NOMO-1 treated with DMSO at 0.1 percent for 48 hours (cell line): ENCODE results near the gene ZNF827.
A peak's percentile ranks its signal among the peaks of the same experiment; 100 is the strongest.
"Not testable (repeated sequence)": the region's sequence is repeated elsewhere in the genome, so short reads cannot be mapped to it uniquely, and the experiment has no call there.

Experiments
- DNase-seq: peaks from one replicate; lab custom pipeline; 2025; ENCODE audit not compliant: unreplicated experiment; lab: John Stamatoyannopoulos, UW

ZNF827 gene

DNA sequence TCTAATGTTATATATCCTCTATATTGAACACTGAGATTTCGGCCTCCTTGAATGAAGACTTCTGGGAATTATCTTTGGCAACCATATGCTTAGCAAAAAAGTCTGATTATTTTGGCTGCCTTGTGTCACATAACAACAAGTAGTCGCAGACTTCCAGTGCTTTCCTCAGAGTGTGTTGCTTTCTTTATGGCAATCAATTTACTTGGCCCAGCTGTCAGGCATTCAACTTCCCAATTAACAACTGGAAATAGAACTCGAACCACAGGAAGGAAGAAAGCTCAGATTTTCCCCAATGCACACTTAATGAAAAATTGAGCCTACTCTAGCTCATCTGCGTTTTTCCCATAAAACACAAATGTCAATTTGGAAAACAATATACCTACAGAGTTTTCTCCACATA, 71.6 kb downstream of the ZNF827 start:
- no peak for DNase-seq

DNA sequence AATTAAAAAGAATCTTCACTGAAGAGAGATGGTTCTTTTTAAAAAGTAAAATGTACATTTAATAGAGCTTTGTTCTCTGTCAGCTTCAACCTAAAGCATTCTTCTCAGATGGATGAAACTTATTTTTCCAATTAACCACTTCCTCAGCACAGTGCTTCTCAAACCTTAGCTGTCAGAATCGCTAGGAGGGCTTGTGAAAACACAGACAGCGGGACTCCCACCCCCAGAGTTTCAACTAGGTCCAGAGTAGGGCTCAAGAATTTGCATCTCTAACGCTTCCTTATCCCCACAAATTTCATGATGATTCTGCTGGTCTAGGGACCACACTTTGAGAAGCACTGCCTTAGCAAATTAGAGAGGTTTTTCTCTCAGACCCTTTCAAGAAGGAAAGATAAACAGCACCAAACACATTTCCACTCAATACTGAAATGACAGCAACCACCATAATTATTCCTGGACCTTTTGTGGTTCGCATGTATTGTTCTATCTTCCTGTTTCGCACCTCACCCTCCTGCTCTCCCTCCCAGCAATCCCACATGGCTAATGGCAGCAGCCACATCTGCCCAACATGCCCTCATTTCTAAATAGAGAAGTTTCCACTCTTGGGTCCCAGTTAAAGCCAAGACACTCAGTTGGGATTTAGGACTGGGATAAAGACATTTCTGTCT, 73.2 kb downstream of the ZNF827 start:
- DNase-seq = no peak

DNA sequence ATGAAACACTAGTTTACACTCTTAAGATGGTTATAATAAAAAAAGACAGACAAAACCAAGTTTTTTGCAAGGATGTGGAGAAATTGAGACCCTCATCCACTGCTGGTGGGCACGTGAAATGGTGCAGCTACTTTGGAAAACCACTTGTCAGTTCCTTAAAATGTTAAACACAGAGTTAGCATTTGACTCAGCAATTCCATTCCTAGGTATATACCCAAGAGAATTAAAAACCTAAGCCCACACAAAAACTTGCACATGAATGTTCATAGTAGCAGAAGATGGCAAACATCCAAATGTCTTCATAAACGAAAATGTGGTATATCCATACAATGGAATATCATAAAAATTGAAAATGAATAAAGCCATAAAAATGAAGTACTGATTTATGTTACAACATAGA, 75.4 kb downstream of the ZNF827 start:
- no peak for DNase-seq

DNA sequence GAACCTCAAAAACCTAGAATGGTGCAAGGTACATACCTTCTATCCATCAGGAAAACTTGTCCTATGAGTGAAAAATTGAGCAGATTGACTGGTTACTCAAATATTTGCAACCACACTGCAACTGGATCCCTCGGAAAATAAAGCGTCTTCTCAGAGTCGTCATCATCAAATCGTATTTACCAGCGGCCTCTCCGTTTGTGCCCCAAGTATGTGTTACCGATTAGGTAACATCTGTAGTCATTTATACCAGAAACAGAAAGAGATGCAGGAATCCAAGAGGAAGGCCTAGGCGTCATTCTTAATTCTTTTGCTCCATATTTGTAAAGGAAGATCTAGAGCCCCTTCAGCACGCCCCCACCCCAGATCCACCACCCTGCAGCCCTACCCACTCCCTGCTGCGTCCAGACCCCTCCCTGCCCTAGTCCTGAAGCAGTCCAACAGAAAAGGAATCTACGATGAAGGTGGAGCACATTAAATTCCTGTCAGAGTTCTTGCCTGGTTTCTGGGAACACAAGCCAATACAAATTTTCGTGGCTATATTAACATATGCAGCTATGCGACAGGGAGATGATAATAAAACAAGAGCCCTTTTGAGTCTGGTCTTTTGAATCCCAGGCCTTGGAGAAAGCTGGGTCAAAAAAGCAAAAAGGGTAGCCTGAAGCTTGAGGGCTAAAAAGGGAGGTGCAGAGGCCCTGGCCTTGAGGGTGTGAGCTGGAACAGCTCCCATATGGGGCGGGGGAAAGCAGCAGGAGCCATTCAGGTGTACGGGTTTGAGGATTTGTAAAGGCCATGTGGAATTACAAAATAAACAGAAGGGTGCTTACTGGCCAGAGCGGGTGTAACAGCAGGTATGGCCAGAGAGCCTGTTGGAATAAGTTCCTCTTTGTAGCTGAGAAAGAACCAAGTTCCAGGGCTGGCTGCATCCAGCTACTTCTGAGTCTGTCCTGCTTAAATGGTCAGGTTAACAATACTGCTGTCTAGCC, 77.0 kb downstream of the ZNF827 start:
- DNase-seq = no peak

DNA sequence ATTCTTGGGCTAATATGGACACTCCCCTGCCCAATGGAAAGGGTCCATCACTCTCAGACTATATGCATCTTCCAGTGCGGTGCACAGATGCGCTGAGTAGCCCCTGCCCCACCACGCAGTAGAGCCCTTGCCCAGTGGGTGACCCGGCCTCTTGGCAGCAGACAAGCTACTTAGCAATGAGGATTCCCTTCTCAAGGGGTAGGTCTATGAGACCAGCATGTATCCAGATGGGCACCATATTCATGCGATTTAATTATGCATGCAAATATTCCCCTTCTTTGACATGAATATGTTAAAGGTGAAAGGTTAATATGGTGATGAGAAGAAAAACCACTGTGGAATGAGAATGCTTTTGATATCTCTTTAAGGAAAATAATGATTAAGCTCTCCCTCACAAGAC, 77.7 kb downstream of the ZNF827 start:
- no peak for DNase-seq

DNA sequence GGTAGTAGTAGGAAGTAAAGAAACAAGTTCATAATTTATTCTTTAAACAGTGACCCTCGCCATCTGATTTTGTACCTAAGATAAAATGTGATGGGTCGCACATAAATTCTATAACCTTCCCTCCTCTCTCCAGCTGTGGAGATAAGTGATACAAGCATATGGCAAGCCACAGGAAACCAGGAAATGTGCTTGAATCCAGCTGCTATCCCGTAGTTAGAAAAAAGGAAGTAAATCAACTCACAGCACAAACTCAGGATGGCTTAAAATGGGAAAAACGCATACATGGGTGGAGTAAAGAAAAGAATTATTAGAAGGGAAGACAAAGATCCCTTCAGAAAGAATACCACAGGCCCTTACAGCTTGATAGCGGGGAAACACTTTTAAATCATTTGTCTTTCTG, 78.2 kb downstream of the ZNF827 start:
- DNase-seq = no peak

DNA sequence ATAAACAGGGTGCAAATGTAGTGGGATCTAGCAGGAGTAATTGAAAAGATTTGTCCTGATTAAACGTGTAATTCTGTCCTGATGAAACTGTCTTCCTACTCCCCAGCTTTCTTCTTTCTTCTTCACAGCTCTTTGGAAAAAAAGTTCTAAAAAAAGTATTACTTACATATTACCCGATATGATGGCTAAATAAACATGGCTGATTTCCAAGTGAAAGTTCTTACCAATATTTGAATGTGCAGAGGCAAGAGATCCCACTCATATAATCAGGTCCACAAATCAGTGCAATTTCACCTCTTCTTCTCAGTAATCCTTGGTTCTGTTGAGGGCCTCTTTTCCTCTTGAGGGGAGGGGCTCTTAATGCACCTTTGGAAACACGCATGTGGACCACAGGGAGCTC, 78.7 kb downstream of the ZNF827 start:
- no peak for DNase-seq

DNA sequence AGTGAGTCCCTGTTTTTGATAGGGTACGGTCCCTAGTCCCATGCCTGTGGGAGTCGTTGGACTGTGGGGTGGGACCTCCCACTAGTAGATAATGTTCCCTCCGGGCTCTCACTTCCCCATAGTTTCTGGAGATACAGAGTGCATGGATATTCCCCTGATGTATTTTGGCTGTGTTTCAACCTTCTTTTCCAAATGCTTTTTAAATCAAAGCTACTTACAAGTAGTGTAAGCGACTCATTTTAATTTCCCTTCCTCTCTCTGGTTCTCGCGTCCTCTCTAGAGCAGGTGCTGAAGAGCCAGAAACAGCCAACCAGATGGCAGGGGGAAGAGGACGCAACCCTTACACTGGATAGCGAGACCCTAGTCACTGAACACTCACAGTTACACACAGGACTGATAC, 79.2 kb downstream of the ZNF827 start:
- DNase-seq = no peak

DNA sequence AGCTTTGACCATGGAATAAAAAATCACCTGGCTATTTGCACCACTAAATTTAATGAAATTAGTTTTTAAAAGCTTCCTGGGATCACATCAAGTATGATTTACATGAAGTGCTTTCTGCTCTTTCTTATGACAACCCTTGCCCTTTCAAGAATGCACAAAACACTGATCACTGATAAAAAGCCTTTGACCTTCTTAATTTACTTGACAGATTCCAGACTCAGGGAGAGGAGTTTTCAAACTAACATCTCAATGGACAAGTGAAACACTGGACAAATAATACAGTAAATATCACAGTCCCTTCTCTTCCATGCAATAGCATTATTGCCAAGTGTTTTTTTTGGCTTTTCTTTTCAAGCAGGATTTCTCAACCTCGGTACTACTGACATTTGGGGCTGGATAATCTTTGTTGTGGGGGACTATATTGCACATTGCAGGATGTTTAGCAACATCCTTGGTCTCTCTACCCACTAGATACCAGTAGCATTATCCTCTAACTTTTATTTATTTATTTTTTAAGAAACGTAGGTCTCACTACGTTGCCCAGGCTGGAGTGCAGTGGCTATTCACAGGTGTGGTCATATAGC, 86.3 kb downstream of the ZNF827 start:
- DNase-seq = no peak

DNA sequence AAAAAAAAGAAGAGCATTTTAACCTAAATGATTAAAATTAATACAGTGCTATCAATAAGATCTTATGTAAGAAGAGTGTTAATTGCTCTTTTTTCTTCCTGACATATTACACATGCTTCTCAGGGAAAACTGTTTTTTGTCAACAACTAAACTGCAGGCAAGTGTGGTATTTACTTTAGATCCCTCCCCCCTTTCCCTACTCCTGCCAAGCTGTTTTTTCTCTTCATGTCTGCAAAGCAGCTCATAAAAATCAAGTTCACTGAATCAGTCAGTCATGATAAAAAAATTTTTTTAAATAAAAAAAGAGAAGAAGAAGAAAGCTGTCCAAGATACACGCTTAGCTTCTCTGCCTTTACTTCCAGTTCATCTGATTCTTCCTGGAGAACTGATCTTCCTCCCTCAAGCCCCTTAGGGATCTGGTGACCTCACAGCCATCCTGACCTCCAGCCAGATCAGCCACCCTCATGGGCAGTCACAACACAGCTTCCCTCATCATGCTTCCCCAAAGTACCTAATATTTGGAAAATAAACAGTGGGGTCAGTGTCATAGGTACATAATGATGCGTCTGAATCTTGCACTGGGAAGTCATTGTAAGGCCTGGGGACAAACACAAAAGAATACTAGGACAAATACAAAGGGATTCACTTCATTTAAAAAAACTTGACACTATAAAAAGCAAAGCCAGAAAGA, 87.0 kb downstream of the ZNF827 start:
- DNase-seq = no peak

DNA sequence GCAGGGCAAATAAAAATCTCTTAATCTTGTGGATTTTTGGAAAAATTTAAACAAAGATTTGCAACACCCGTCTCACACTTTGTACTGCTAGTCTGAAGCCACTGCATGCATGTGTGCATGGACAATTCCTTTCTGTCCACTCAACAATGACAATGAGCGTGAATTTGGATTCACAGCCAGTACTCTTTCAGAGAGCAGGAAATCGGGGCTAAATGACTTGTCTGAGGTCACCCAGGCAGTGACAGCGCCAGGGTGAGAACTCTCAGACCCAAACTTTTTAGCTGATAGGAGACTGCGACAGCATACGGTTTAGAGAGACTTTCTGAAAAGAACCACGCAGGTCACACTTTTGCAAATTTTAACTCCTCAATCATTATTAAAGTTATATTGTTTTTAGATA, 90.9 kb downstream of the ZNF827 start:
- DNase-seq = no peak

DNA sequence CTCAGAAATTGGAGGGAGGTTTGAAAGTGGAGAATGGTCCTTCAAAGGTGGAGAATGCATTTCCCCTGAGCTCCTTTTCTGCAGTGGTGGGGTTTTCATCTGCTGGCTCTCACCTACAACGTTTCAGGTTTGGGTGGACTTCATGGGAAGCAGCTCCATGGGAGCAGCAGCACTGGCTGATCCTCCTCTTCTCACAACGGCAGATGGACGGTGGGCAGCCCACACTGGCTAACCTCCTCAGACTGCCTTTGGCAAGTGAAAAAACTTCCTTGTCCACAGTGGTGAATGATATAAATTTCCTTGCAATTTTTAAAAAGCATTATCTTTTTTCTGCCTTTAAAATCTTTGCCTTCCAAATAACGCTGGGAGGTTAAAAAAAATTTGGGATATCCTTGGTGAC, 93.5 kb downstream of the ZNF827 start:
- no peak for DNase-seq

DNA sequence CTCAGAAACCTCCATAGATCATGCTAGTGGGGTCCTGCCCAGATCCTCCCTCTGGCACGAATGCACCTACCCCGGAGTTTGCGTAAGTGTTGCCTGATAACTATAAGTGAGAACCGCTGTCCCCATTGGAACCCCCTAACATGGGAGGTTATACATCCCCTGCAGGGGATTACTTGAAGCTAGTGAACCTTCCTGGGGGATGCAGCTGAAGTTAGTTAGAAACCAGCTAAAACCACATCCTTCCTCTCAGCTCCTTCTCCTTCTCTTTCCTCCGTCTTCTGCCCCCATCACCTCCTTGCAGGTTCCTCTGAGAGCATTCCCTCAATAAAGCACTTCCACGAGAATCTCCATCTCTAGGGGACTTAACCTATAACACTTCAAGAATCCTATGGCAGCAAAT, 95.0 kb downstream of the ZNF827 start:
- no peak for DNase-seq

DNA sequence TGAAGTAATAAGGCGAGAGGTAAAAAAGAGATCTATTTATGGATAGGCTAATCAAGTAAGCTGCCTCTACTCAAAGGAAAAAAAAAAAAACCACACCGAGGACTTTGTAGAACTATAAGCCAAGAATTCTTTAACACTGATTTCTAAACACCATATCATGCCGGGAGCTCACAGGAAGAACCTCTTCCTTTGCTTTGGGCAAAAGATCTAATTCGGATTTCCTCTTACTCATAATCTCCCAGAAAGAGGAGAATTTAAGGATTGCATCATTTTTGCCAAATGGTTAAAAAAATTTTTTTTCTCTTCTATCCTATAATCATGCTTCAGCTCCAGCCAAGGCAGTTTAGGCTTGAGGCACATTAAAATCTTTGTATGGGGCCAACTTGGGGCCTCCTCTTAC, 95.5 kb downstream of the ZNF827 start:
- DNase-seq = no peak

DNA sequence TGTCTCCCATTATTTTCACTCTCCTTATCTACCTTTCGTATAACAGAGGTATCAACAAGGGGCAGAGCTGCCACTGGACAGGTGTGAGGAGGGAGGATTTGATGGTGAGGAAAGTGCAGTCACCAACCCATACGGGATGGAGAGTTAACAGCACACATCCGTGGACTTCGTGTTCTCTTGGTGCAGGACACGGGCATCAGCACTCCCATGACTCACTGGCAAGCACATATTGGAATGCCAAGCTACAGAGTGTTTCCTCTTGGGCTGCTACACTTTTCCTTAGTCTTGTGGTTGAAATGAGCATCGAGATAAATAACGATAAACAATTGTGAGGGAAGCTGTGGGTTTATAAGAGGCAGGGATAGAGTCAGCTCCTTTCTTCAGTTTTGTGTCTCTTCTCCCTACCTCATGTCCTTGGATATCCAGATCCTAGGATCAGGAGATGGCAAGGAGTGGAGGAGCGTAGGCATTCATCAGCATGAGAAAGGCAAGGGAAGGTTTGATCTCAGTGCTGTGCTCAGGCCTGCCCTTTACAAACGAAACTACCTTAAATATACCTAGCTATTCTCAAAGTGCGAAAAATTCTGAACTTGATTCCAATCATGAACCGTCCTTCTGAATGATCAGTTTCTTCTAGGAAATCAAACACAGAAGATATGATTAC, 96.3 kb downstream of the ZNF827 start:
- DNase-seq = no peak

DNA sequence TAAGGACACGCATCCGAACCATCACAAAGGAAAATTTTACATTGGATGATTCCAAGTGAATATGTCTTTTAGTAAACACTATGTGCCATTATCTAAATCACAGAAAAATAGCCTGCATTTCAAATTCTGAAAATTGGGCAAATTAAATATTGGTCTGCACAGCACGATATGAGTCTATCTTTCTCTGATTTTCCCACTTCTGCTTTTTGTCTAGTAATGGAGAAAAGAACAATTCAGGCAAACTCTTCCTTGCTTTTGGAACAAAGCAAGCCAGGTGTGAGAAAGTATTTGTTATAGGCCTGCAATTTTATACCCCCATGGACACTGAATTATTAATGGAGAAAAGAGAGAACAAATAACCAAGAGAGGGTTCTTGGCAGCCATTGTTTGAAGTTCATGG, 97.8 kb downstream of the ZNF827 start:
- no peak for DNase-seq

DNA sequence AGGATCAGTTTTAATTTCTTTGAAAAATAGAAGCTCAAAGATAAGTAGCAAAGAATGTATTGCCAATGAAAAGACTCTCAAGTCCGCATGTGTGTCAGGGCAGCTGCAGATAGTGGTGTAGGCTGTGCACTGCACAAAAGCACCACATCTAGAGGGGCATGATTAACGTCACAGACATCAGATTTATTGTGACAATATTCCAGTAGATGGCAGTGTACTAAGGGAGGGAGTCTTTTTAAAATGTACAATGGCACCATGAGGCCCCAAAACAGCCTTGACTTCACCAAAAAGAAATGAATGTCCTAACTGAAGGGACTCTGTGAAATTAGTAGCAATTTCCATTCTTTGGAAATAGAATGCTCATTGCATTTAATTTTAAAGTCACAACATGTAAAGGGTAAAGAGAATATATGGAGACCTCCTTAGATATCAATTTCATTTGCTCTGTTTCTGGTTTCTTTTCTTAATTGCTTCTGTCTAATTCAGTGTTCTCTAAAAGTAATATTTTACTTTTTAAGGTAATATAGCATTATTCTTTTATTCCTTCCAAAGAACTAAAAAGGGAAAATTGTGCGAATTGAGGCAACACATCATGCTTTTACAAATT, 98.4 kb downstream of the ZNF827 start:
- peak; percentile 30 for DNase-seq

DNA sequence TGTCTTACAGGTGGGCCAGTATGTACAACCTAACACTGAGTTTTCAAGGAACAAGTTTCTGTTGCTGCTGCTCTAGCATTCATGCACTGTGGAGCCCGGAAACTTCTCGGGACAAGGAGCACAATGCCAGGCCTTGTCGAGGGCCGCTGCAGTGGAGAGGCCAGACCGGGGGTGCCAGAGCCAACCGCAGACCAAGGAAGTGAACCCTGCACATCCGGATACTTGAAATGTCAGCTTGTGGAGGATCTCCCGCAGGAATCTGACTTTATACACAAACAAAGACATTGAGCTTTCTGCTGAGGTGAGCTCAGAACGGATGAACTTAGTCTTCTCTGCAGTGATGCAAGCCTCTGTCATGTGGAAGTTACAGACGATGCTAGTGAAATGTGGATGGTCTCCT, 99.5 kb downstream of the ZNF827 start:
- no peak for DNase-seq

DNA sequence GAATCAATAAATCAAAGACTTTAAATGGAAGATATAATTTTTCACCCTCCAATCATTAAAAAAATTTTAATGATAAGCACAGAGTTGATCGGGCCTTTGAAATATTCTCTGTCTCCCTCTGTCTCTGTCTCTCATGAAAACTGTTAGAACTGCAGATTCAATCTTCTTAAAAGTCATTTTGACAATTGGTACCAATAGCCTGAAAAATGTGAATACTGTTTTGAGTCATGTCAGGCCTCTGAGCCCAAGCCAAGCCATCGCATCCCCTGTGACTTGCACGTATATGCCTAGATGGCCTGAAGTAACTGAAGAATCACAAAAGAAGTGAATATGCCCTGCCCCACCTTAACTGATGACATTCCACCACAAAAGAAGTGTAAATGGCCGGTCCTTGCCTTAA, 106.2 kb downstream of the ZNF827 start:
- DNase-seq = not testable (repeated sequence)

DNA sequence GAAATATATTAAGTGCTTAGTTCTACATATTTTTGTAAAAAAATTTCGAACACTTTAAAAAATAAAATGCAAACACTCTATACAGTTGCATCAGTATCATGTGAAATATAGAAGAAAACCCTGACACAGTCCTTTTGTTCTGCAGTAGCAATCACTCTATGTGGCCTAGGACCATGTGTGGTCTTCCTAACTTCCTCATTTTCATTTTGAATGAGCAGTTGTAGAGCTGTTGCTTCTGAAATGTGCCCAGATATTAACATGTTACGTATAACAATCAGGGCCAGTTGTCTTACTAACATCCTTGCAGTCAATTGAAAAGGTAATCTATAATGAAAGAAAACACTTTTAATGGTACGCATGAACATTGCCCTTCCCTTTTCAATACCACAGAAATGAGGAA, 107.9 kb downstream of the ZNF827 start:
- DNase-seq = peak; percentile 82
